ENCODE data around the gene ZNG1A.
"Not testable (repeated sequence)": the region's sequence is repeated elsewhere in the genome, so short reads cannot be mapped to it uniquely, and the experiment has no call there.

DNA sequence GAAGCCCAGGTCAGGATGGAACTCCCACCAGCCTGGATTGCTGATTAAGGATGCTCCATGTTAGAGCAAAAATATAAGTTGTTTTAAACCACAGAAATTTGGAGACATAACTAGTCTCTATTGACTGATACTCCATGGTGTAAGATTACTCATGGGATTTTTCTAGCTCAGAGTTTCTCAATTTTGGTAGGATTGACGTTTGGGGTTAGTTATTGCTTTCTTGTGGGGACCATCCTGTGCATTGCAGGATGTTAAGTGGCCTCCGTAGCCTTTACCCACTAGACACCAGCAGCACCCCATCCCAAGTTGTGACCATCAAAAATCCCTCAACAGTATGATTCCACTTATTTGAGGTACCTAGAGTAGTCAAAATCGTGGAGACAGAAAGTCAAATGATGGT lies 80.1 kb downstream of the ZNG1A start:
- TF ChIP-seq, protein P1, sequence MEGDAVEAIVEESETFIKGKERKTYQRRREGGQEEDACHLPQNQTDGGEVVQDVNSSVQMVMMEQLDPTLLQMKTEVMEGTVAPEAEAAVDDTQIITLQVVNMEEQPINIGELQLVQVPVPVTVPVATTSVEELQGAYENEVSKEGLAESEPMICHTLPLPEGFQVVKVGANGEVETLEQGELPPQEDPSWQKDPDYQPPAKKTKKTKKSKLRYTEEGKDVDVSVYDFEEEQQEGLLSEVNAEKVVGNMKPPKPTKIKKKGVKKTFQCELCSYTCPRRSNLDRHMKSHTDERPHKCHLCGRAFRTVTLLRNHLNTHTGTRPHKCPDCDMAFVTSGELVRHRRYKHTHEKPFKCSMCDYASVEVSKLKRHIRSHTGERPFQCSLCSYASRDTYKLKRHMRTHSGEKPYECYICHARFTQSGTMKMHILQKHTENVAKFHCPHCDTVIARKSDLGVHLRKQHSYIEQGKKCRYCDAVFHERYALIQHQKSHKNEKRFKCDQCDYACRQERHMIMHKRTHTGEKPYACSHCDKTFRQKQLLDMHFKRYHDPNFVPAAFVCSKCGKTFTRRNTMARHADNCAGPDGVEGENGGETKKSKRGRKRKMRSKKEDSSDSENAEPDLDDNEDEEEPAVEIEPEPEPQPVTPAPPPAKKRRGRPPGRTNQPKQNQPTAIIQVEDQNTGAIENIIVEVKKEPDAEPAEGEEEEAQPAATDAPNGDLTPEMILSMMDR (IDR thresholded peaks at IDR 0.05) = not testable (repeated sequence)
- not testable (repeated sequence) for TF ChIP-seq POLR2A (IDR thresholded peaks at IDR 0.05)
